Heart left ventricle (tissue), 13 donors: ENCODE data around the gene TIGD6.

ENCODE experiments used
- CTCF ChIP-seq, 12 donors: fragments of 200-600 bp; sonication (generic) in 4 of 12; IDR thresholded peaks; one replicate each; pipeline versions ENCODE4 v1.5.0 to v1.8.0; 2018 to 2022; ENCODE audit warnings: antibody characterized with exemption in 12 of 12, mild to moderate bottlenecking in 5 of 12
- POLR2A ChIP-seq, 2 donors: fragments of 450-650 bp; IDR thresholded peaks; one replicate each; pipeline ENCODE4 v1.6.1; 2017; ENCODE audit warnings: antibody characterized with exemption in 2 of 2, mild to moderate bottlenecking in 2 of 2, moderate library complexity in 2 of 2
- donor health status: ischemic (EF 13 %, LVEDD 7.1; RV severe dilation, severe dysfunction).
- donor health status: DM: no; HTN: yes; CAD: no.
- donor health status: DM: no; HTN: no; CAD: no.
- donor health status: ischemic (EF 25% LVEDD 6.9; RV normal size, moderate dysfunction).
- donor health status: ischemic (EF 25% LVEDD 5.7; RV mildly dilated, moderate dysfunction).
- donor health status: ischemic (EF 35%, LVEDD 5.7; RV mildly dilated, moderate dysfunction).
- donor health status: nonischemic (EF 11% LVEDD 7.7; RV severe dilation, severe dysfunction).
- donor health status: DM: yes; HTN: yes; CAD: no.
- donor health status: PGD.
- donor health status: ischemic (EF 29% LVEDD 5.4; RV normal size, mild dysfunction).
- donor health status: nonischemic (EF 23%, LVEDD 6.1; RV moderate dilation, normal function).

- TF ChIP-seq POLR2A (IDR thresholded peaks at IDR 0.05) (no peak), CTCF (IDR thresholded peaks at IDR 0.05) (no peak)
Observed at GRCh38 chr5:149988126-149988525, 12.3 kb downstream of the TIGD6 start.
